Right atrium auricular region (tissue), 2 donors: Measurements from ENCODE around the gene ING2. TPM values are rescaled to one million over a fixed set of nuclear protein-coding genes. Genes with fewer than 3 reads are reported as not detected.

Source experiments
- DNase-seq: peaks from one replicate; pipeline ENCODE4 v3.0.0-alpha.2; 2019; ENCODE audit warnings: low spot score
- H3K27ac ChIP-seq, 2 donors: fragments of 200-600 bp; sonication (generic); 1 replicate in 1 of 2; 2 replicates in 1 of 2; pipeline ENCODE4 v1.5.1; 2016 to 2019
- H3K27me3 ChIP-seq, 2 donors: fragments of 200-600 bp; sonication (generic); one replicate each; pipeline versions ENCODE4 v1.5.1 to v1.6.0; 2017 to 2019
- H3K36me3 ChIP-seq: fragments of 200-600 bp; sonication (generic); one replicate; pipeline ENCODE4 v1.5.1; 2016
- H3K4me1 ChIP-seq, 2 donors: fragments of 200-600 bp; sonication (generic); one replicate each; pipeline versions ENCODE4 v1.5.1 to v1.6.0; 2017 to 2019
- H3K4me3 ChIP-seq, 2 donors: fragments of 200-600 bp; sonication (generic); 1 replicate in 1 of 2; 2 replicates in 1 of 2; pipeline ENCODE4 v1.5.1; 2017 to 2019; ENCODE audit warnings: mild to moderate bottlenecking in 1 of 2, moderate library complexity in 1 of 2
- H3K9me3 ChIP-seq, 2 donors: fragments of 200-600 bp; sonication (generic); one replicate each; pipeline ENCODE4 v1.5.1; 2019
- total RNA-seq, 2 donors: library from RNA; depleted of rRNA; stranded (reverse); fragments of >200 nt; gene quantifications; one replicate each; pipeline ENCODE4 v1.1.0, GENCODE V29; 2016
- TF ChIP-seq, protein P1 (sequence below), 2 donors: fragments of 200-600 bp; sonication (generic); IDR thresholded peaks; one replicate each; pipeline ENCODE4 v1.5.1; 2019; ENCODE audit warnings: antibody characterized with exemption in 2 of 2

The ING2 gene
- total RNA-seq, 2 donors from 2014 or later: 4.6 to 7.7 TPM

- no peaks in the 10 kb centered on the region for H3K36me3 ChIP-seq
- TF ChIP-seq, protein P1, sequence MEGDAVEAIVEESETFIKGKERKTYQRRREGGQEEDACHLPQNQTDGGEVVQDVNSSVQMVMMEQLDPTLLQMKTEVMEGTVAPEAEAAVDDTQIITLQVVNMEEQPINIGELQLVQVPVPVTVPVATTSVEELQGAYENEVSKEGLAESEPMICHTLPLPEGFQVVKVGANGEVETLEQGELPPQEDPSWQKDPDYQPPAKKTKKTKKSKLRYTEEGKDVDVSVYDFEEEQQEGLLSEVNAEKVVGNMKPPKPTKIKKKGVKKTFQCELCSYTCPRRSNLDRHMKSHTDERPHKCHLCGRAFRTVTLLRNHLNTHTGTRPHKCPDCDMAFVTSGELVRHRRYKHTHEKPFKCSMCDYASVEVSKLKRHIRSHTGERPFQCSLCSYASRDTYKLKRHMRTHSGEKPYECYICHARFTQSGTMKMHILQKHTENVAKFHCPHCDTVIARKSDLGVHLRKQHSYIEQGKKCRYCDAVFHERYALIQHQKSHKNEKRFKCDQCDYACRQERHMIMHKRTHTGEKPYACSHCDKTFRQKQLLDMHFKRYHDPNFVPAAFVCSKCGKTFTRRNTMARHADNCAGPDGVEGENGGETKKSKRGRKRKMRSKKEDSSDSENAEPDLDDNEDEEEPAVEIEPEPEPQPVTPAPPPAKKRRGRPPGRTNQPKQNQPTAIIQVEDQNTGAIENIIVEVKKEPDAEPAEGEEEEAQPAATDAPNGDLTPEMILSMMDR (IDR thresholded peaks at IDR 0.05): no peak
- H3K27me3 ChIP-seq: no peaks in the 10 kb centered on the region
- H3K27ac ChIP-seq: no peak overlapping the region
- H3K9me3 ChIP-seq: no peaks in the 10 kb centered on the region
- H3K4me3 ChIP-seq: no peak overlapping the region
- no peaks in the 10 kb centered on the region for H3K4me1 ChIP-seq
- DNase-seq: no peak
Measured at GRCh38 chr4:183553601-183554345, 48.9 kb downstream of the ING2 start.

DNA sequence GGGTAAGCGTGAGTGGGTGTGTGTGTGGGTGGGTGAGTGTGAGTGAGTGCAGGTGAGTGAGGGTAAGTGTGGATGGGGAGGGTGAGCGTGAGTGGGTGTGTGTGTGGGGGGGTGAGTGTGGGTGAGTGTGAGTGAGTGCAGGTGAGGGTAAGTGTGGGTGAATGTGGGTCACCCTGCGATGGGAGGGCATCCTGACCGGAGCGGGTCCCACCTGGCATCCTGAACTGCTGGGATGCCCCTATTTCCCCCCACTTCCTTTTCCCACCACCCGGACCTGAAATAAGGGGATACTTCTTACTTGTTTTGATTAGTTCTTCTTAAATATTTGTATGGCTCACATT, 49.5 kb downstream of the ING2 start:
- no peak overlapping the region for H3K27ac ChIP-seq
- H3K9me3 ChIP-seq: no peaks in the 10 kb centered on the region
- no peaks in the 10 kb centered on the region for H3K36me3 ChIP-seq
- TF ChIP-seq, protein P1 (IDR thresholded peaks at IDR 0.05): no peak
- H3K4me1 ChIP-seq: no peaks in the 10 kb centered on the region
- H3K4me3 ChIP-seq: no peak overlapping the region
- no peak for DNase-seq
- H3K27me3 ChIP-seq: no peaks in the 10 kb centered on the region

GRCh38 chr4:183554878-183555585, 50.2 kb downstream of the ING2 start:
- no peaks in the 10 kb centered on the region for H3K27me3 ChIP-seq

GRCh38 chr4:183556947-183557346, 52.1 kb downstream of the ING2 start:
- TF ChIP-seq, protein P1 (IDR thresholded peaks at IDR 0.05): no peak
- H3K4me1 ChIP-seq: no peaks in the 10 kb centered on the region
- no peak overlapping the region for H3K27ac ChIP-seq
- no peaks in the 10 kb centered on the region for H3K36me3 ChIP-seq
- H3K9me3 ChIP-seq: no peaks in the 10 kb centered on the region
- no peak for DNase-seq
- no peaks in the 10 kb centered on the region for H3K27me3 ChIP-seq
- no peak overlapping the region for H3K4me3 ChIP-seq

More at GRCh38 chr4:183554878-183555585, 50.2 kb downstream of the ING2 start:
- Histone ChIP-seq H3K9me3 (no peaks in the 10 kb centered on the region), H3K4me1 (no peaks in the 10 kb centered on the region), H3K27ac (no peak overlapping the region), H3K4me3 (no peak overlapping the region), H3K36me3 (no peaks in the 10 kb centered on the region)
- DNase-seq: no peak
- TF ChIP-seq, protein P1 (IDR thresholded peaks at IDR 0.05): no peak

DNA sequence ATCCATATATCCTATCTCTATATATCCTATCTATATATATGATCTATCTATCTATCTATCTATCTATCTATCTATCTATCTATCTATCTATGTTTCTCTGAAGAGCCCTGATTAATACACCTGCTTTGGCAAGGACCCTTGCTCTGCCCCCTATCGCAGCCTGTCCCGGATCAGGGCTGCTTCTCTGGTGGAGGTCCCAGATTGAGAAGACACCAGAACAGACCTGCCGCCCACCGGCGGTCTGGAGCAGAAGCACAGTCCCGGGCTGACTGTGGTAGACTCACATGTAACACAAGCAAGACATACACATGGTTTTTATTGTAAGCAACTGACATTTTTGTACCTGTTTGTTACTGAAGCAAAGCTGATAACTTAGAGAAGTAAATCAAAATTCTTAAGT, 52.8 kb downstream of the ING2 start:
- H3K36me3 ChIP-seq: no peaks in the 10 kb centered on the region
- H3K27ac ChIP-seq: no peak overlapping the region
- TF ChIP-seq, protein P1 (IDR thresholded peaks at IDR 0.05): no peak
- no peaks in the 10 kb centered on the region for H3K27me3 ChIP-seq
- no peaks in the 10 kb centered on the region for H3K4me1 ChIP-seq
- no peaks in the 10 kb centered on the region for H3K9me3 ChIP-seq
- no peak for DNase-seq
- no peak overlapping the region for H3K4me3 ChIP-seq
